ENCODE data around the gene FAM53A. TPM values are rescaled to one million over a fixed set of nuclear protein-coding genes. Genes with fewer than 3 reads are reported as not detected.

The FAM53A gene
- total and polyA plus RNA-seq, 10 of the 15 experiments (the other 5 are each of a cell fraction or from before 2014, with no cell fraction given), result 0.02 to 0.87 (median 0.38) TPM; not detected in 2

DNA sequence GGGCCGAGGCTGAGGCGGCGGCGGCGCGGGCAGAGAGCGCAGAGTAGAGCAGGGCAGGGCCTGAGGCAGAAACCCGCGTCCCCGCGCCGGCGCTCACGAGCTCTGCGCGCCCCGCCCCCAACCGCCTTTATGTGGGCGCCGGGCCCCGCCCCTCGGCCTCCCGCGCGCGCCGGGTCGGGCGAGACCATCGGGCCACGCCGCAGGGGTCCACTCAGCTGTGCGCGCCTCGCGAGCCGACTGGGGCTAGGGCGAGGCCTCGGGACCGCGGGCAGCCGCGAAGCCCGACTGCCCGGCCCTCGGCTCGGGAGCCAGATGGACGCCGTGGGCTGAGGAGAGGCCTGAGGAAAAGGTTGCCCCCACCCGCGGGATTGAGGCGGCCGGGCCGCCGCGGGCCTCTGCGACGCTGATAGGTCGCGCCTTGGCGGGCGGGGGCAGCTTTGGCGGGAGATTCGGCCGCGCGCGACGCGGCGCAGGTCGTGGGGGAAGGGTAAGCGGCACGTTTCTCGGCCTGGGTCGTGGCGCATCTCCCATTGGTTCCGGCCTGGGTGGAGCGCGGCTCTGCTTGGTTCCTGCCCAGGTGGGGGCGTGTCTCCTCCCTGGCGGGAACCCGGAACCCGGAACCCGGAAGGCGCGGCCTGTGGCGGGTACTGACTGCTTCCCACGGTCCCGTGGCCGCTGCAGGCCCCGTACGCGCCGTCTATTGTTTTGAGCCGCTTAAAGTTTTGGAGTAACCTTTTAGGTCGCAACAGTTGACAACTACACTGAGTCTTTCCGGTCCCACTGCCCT is 28.3 kb upstream of the FAM53A start, which contains the start of gene SLBP:
Gene SLBP (minus strand): TSS at position 104 of the 787 bp plus-strand sequence. CDS start 131 bp downstream, outside the sequence.
- RAD21 ChIA-PET (ENCODE audit: unreplicated experiment), result interaction anchor here (1.3 to 1.7 kb wide), 4 partner anchors 11 to 19 kb away, joined by 3 to 11 read pairs (median 5); no protein-coding TSS in a partner anchor
- H4K20me1 ChIP-seq (ENCODE audit: control insufficient read depth, insufficient read depth), result no peaks in the 10 kb centered on the region; the same call in 1 of the 2 replicates
- POLR2A ChIA-PET, result interaction anchor here (0.6 to 3.4 kb wide), 7 partner anchors 10 to 158 kb away, joined by 3 to 34 read pairs (median 3); partner anchors contain the start of genes NSD2, TACC3 and TMEM129
- peak within 1 kb of the TSS; percentile 99 for H3K27ac ChIP-seq (ENCODE audit: control insufficient read depth, insufficient read depth)
- peaks cover under 1 to 9% of the 10 kb centered on the region in 2 experiments for H3K36me3 ChIP-seq (ENCODE audit: control insufficient read depth in 2 of 2, insufficient read depth in 2 of 2, low read length in 1 of 2)
- intact Hi-C loops (cut with micrococcal nuclease; ENCODE audit: unreplicated experiment) (loop anchor here (1.0 to 5.0 kb wide), 3 partner anchors 9 to 160 kb away; partner anchors contain the start of genes FAM53A, NSD2, TACC3 and TMEM129), in situ Hi-C loops (cut with MboI) (no loop called here)
- SMC1A ChIA-PET (ENCODE audit: uncharacterized antibody, unreplicated experiment), result interaction anchor here (1.0 to 2.5 kb wide), 4 partner anchors 9 to 19 kb away, joined by 3 to 8 read pairs (median 4); partner anchors contain the start of genes TACC3 and TMEM129
- H3K79me2 ChIP-seq (ENCODE audit: control insufficient read depth, insufficient read depth, low read length), result peaks cover 86% of the 10 kb centered on the region
- peak; percentile 89 for FAIRE-seq
- peak within 1 kb of the TSS; percentile 98 for H3K4me2 ChIP-seq (ENCODE audit: control insufficient read depth, insufficient read depth)
- DNase-seq (ENCODE audit: low read depth, low spot score), result peak; percentile 90
- H3K4me1 ChIP-seq (ENCODE audit: control insufficient read depth, insufficient read depth, low read length), result peaks cover 31% of the 10 kb centered on the region
- peak within 1 kb of the TSS; percentile 100 for H3K4me3 ChIP-seq
- BruUV-seq (replicated peaks), result no TSS peak
- no peaks in the 10 kb centered on the region for H3K27me3 ChIP-seq (replicated peaks in 1 of 2; ENCODE audit: control insufficient read depth in 2 of 2, insufficient read depth in 2 of 2, low read length in 1 of 2)
- peak; percentile 85 for ATAC-seq
- peak within 1 kb of the TSS; percentile 98 for H2AFZ ChIP-seq (ENCODE audit: control insufficient read depth, low read depth, low read length)
- WGBS (ENCODE audit: insufficient coverage, insufficient replicate concordance, low lambda C conversion rate, missing lambda C conversion rate), result under 1% methylated on average over 77 of the region's 98 CpGs
- no peaks in the 10 kb centered on the region for H3K9me3 ChIP-seq (replicated peaks; ENCODE audit: control insufficient read depth, insufficient read depth, low read length)
- CTCF ChIA-PET, result interaction anchor here (0.9 to 16.2 kb wide), 4 partner anchors 7 to 19 kb away, joined by 3 to 258 read pairs (median 6); no protein-coding TSS in a partner anchor
- peak within 1 kb of the TSS; percentile 97 for H3K9ac ChIP-seq (ENCODE audit: control insufficient read depth, insufficient read depth, low read length)
- TF ChIP-seq, protein P1, sequence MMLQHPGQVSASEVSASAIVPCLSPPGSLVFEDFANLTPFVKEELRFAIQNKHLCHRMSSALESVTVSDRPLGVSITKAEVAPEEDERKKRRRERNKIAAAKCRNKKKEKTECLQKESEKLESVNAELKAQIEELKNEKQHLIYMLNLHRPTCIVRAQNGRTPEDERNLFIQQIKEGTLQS (IDR thresholded peaks at IDR 0.05; ENCODE audit: borderline replicate concordance, extremely low read depth, low read depth, low read length), result no peak
- TF ChIP-seq, protein P2, sequence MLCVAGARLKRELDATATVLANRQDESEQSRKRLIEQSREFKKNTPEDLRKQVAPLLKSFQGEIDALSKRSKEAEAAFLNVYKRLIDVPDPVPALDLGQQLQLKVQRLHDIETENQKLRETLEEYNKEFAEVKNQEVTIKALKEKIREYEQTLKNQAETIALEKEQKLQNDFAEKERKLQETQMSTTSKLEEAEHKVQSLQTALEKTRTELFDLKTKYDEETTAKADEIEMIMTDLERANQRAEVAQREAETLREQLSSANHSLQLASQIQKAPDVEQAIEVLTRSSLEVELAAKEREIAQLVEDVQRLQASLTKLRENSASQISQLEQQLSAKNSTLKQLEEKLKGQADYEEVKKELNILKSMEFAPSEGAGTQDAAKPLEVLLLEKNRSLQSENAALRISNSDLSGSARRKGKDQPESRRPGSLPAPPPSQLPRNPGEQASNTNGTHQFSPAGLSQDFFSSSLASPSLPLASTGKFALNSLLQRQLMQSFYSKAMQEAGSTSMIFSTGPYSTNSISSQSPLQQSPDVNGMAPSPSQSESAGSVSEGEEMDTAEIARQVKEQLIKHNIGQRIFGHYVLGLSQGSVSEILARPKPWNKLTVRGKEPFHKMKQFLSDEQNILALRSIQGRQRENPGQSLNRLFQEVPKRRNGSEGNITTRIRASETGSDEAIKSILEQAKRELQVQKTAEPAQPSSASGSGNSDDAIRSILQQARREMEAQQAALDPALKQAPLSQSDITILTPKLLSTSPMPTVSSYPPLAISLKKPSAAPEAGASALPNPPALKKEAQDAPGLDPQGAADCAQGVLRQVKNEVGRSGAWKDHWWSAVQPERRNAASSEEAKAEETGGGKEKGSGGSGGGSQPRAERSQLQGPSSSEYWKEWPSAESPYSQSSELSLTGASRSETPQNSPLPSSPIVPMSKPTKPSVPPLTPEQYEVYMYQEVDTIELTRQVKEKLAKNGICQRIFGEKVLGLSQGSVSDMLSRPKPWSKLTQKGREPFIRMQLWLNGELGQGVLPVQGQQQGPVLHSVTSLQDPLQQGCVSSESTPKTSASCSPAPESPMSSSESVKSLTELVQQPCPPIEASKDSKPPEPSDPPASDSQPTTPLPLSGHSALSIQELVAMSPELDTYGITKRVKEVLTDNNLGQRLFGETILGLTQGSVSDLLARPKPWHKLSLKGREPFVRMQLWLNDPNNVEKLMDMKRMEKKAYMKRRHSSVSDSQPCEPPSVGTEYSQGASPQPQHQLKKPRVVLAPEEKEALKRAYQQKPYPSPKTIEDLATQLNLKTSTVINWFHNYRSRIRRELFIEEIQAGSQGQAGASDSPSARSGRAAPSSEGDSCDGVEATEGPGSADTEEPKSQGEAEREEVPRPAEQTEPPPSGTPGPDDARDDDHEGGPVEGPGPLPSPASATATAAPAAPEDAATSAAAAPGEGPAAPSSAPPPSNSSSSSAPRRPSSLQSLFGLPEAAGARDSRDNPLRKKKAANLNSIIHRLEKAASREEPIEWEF (IDR thresholded peaks at IDR 0.05; ENCODE audit: insufficient replicate concordance, low read depth, low read length), result no peak
- no peak for TF ChIP-seq ETV6 (conservative IDR thresholded peaks at IDR 0.05 in 1 of 2, IDR thresholded peaks at IDR 0.05 in 1 of 2; ENCODE audit: borderline replicate concordance in 1 of 2, low read depth in 1 of 2)
- no peak for TF ChIP-seq RBBP5 (conservative IDR thresholded peaks at IDR 0.05)
- TF ChIP-seq MYB (IDR thresholded peaks at IDR 0.05; ENCODE audit: borderline replicate concordance, low read depth, low read length), result no peak
- TF ChIP-seq POU2F2 (IDR thresholded peaks at IDR 0.05; ENCODE audit: borderline replicate concordance, low read depth, low read length), result peak; percentile 66; the same call in 2 of the 3 replicates
- TF ChIP-seq TARDBP (IDR thresholded peaks at IDR 0.05; ENCODE audit: borderline replicate concordance), result 0 out of 2 replicates have a peak, but pooled peaks have one; percentile 15
- TF ChIP-seq CBFB (IDR thresholded peaks at IDR 0.05; ENCODE audit: low read depth), result peak; percentile 79; the same call in 1 of the 2 replicates
- TF ChIP-seq HDGF (IDR thresholded peaks at IDR 0.05), result peak; percentile 70; the same call in 1 of the 2 replicates
- TF ChIP-seq KAT2A (conservative IDR thresholded peaks at IDR 0.05; ENCODE audit: control insufficient read depth, low read depth, low read length), result no peak
- no peak for TF ChIP-seq BMI1 (IDR thresholded peaks at IDR 0.05; ENCODE audit: borderline replicate concordance)
- no peak for TF ChIP-seq EED (IDR thresholded peaks at IDR 0.05; ENCODE audit: low read depth)
- peak; percentile 91 for TF ChIP-seq SP1 (IDR thresholded peaks at IDR 0.05; ENCODE audit: low read depth, low read length)
- TF ChIP-seq RB1 (IDR thresholded peaks at IDR 0.05; ENCODE audit: borderline replicate concordance), result peak; percentile 100
- TF ChIP-seq PAX5 (IDR thresholded peaks at IDR 0.05; ENCODE audit: borderline replicate concordance, low read depth, low read length), result peak; percentile 85
- TF ChIP-seq IKZF2 (IDR thresholded peaks at IDR 0.05), result no peak
- peak; percentile 94 for TF ChIP-seq LARP7 (IDR thresholded peaks at IDR 0.05)

Measured in GM12878 (cell line).